ENCODE data around the gene PRKG1.
A peak's percentile ranks its signal among the peaks of the same experiment; 100 is the strongest.
"Not testable (repeated sequence)": the region's sequence is repeated elsewhere in the genome, so short reads cannot be mapped to it uniquely, and the experiment has no call there.

The PRKG1 gene

DNA sequence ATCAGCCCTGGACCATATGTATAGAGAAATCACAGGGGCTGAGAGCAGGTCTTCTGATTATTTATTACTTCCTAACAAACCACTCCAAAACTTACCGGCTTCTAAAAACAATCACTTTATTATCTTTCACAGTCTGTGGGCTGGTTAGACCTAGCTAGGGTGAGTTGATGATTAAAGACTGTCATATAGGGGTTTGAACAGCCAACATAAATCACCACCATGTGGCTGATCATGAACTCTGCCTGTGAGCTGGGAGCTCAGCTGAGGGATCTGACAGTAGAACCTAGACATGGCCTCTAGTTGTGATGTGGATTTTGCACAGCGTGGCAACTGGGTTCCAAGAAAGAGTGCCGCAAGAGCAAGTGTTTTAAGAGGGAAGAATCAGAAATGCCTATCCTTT, 319.8 kb downstream of the PRKG1 start:
- DNase-seq, result no peak

DNA sequence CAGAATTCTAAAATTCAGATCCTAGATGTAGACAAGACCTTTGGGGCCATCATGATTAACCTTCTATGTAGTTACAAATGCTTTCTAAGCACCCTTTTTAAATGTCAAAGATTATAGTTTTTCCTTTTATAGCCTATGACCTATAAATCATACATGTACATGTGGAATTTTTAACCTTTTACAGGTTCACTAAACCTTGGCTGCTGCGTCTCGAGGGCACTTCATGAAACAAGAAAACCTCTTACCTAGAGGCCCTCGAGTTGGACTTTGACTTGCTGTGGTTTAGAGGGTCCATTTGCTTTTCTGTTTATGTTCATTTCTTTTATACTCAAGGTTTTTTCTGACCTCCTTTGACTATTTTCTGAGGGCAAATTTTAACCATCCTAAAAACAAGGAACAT, 323.0 kb downstream of the PRKG1 start:
- no peak for DNase-seq

DNA sequence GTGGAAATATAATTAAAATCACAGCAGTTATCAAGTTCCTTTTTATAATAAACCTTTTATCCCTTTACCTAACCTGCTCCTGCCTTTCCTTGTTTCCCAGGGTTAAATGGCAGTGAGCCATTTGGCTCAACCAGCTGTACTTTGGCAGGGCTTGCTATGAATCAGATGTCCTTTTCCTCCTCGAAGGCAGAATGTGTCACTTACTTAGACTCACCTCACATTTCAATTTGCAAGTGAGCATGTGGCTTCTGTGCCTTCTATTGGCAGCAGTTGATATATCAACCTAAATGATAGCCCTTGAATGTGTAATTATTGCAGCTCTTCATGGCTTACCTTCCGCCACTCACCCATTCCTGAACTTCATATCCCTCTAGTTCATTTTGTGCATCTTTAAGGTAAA, 323.4 kb downstream of the PRKG1 start:
- DNase-seq, result peak; percentile 51 to 72

DNA sequence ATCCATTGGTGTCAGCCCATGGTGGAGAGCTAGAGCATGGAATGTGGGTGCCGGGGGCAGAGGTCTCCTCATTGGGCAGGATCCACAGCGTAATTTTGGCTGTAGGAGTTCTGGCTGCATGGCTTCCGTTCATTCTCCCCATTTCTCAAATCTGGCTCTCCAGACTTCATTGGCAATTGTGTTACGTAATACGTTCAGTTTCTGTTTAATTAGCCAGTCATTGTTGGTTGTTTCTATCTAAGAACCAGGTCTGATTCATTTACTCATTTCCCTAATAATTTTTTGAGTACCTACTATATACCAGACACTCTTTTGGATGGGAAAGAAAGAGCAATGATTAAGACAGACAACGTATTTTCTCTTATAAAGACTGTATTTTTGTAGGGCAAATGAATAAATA, 325.6 kb downstream of the PRKG1 start:
- no peak for DNase-seq

DNA sequence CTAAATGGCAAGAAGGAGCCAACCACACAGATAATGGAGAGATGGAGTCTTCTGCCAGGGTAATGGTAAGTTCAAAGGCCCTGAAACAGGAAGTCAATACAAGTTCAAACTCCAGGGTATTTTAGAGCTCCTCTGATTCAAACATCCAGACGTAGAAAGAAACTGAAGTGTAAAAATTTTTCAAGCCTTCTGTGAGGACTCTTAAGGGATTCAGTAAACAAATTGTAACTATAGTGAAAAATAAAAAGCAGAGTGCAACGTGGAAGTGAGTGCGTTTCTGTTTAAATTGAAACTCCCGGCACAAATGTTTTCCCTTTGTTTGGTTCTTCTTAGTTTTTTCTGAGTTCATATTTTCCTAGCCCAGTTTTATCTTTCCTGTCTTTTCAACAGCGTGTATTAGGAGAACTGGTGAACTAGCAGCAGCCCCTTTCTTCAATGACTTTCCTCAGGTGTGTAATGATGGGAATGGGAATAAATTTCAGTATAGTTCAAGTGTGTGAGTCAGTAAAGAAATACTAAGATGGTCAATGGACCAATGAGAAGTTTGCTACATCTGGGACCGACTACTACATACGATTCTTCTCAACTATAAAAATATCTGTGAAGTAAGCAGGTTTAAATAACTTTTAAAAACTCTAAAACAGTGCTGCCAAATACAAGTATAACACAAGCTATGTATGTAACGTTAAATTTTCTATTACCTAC, 326.3 kb downstream of the PRKG1 start:
- DNase-seq, result no peak

DNA sequence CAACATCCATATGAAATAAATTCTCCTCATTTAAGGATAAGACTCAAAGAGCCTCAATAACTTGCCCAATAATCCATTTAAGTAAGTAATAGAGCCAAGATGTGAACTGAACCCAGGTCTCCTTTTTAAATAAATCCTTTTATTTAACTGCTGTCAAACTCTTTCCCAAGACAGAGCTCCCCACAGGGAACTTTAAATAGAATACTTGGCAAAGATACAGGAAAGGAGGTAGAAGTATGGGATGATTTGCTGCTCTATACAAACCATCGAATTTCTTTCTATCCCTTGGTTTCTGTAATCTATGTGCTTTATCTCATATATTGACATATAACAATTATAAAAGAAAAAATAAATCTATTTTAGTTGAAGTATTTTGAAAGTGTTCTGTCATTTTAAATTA, 329.2 kb downstream of the PRKG1 start:
- no peak for DNase-seq

DNA sequence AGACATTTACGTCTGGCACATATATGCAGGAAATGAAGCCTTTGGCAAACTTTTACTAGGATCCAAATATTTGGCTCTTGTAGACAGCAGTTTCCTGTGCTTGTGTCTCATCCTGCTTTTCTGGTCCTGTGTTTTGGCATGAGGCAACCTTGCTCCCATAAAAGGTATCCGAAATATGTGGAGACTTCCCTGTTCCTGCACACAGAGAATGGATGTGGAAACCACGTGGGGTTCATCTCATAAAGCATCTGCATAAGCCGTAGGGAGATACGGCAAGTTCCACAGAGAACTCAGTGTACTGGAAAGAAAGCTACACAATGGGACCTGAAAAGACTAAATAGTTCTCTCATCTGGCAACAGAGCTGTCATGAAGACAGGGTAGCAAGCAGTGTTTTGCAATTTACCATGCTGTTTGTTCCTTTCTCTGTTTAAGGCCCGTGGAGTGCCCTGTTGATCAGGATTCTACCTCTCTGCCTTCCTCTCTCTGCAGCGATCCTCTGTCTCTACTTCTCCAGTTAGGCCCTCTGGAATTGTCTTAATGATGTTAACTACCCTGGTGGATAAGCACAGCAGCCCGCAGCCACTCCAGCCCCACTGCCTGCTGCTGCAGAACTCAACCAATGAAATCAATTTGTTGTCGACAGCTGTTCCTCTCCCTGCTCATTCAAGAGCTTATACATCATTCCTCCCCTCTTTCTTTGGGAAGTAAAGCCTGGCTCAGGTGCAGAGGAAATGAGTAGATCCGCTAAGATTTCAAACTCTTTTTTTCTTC, 331.5 kb downstream of the PRKG1 start:
- no peak for DNase-seq

DNA sequence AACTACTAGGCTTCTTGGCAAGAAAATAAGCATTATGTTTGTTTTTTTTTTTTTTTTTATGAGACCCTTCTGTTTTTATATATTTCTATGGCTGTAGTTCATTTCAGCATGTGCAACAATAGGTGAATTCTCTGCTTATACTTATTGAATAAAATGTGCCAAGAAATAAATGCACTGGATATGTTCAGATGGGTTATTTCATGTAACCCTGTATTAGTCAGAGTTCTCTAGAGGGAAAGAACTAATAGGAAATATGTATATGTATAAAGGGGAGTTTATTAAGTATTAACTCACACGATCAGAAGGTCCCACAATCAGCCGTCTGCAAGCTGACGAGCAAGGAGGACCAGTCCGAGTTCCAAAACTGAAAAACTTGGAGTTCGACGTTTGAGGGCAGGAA, 332.3 kb downstream of the PRKG1 start:
- DNase-seq, result no peak

DNA sequence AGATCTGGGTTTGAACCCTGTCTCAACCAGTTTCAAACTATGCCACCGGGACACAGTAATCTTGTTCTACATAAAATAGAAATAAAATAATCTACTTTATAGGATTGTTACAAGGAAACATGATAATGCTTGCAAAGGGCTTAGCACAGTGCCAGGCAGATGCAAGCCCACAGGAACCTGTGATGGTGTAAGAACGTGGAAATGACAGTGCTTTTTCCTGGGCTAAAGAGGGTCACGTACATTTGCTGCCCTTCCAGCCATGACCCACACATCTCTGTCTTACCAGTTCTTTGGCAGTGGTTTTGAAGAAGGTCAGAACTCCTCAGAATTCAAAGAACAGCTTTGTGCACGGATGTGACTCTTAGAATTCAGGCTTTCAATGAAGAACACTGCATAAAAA, 342.2 kb downstream of the PRKG1 start:
- DNase-seq, result no peak

DNA sequence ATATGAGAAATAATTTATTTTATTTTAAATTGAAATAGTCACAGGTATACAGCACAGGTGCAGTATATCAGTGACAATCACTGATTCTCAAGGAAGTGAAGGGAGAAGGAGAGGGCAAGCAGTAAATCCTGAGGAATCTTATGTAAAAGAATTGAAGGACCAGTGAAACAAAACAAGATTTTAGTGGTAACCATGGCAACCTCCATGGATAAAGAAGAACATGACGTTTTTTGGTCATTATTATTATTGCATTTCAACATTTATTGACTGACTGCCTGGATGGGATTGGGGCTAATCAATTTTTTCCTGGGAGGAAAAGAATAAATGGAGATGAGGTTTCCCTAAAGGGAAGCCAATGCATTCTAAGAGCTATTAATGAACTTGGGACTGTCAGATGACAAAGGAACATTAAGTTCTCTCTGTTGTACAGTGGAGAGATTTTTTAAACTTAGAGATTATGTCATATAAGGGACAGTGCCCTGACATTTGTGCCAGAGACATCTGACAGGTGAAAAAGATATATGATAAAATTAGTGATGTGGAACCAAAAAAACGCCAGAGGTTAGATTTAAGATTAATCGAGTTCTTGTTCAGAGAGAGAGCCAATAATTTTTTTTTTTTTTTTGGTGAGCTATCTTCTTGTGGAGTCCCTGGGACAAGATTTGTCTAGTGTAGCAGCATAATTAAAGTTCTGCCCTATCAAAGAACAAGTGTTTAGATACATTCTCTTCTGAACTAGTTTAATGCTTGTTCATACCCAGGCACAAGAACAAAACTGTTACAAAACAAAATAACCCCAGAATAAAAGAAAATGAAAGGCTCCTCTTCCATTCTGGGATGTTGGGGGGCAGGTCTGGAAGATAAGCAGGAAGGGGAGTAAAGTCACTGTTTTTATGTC, 345.2 kb downstream of the PRKG1 start:
- no peak for DNase-seq

DNA sequence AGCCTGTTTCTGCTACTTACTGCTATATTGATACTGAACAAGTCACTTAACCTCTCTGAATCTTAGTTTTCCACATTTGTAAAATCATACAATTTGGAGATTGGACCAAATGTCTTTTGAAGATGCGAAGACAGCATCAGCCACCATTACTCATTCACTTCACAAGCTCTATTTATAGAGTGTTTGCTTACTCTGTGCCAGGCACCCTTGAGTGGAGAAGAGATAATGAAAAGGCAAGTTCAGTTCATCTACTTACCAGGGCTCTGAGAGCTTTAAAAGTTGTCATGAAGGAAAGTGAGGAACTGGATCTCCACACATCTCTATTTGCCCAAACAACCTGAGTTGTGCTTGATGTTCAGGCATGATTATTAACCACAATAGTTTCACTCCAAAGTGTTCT, 347.6 kb downstream of the PRKG1 start:
- DNase-seq, result no peak

DNA sequence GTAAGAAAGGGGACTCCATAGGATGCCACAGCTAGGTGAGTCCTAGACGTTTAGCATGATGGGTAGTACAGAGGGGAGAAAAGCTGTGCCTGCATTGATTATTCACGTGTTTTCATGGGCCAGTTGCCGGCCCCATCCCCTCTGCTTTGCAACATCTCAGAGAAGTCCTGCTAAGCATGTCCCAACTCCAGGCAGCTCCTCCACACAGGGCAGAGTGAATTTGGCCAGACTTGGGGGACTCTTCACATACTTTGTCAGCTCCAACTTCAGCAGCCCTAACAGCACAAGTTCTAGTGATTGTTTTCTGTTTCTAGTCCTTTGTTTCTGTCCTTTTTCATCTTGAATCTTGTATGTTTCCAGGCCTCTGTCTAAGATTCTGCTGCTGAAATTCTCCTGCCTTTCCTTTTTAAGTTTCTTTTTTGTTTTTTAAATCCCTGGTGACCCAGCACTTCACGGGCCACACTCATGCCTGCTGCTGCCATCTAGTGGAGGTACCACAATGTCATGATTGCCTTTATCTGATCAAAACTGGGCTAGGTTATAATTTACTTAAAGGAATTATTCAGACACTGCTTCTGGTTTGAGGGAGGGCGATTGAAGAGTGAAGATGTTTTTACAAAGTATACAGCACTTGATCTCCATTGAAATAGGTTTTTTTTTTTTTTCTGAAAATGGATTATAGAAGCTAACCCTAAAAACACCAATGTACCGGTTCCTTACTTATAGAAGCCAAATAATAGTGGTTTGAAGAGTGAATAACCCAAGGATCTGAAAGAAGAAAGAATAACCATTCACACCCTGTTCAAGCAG, 348.2 kb downstream of the PRKG1 start:
- peak in 1 of 2 experiments; percentile 39 for DNase-seq

DNA sequence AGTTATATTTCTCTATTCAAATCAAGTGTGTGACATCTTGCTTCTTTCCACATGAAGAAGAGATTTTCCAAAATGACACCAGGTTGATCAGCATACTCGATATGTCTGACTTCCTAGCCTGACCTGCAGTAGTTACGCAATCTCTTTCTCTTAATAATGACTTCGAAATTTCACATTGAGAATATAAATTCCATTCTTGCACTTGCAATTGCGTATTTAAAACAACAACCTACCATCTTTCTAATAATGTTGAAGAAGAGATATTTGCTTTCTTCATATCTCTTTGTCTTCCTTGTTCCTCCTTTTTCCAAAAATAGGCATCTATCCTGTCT, 348.8 kb downstream of the PRKG1 start:
- no peak for DNase-seq

DNA sequence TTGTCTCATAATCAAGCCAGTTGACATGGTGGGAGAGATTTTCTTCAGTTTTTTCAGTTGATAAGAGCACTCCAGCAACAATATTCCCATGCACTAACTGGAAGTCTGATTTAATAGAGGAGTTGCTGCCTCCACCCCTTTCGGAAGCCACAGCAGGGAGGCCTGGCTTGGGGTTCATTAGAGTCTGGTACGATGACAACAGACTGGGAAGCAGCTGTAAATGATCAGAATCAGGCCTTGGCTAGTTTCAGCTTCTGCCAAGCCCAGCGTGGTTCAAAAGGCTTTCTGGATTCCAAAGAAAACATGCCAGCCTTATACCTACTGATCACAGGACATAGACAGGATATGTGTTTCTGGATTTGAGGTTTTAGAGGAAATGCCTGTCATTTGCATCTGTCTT, 351.1 kb downstream of the PRKG1 start:
- peak in 1 of 2 experiments; percentile 55 for DNase-seq

DNA sequence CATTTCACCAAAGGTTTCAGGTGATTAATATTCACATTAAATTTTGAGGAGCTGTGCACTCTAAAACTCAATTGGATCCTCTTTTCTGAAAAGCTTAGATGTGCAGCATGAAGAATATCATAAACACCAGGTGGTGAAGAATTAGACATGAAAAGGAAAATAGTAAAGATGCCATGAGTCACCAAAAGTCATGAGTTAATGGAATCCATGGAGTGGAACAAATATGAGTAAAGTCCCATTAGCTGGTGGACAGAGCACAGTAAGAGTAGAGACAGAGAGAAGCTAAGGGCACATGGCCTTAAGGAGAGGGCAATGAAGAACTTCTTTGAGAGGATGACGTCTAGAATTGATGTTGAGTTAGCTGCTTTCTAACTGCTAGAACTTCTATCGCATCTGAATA, 353.5 kb downstream of the PRKG1 start:
- no peak for DNase-seq

DNA sequence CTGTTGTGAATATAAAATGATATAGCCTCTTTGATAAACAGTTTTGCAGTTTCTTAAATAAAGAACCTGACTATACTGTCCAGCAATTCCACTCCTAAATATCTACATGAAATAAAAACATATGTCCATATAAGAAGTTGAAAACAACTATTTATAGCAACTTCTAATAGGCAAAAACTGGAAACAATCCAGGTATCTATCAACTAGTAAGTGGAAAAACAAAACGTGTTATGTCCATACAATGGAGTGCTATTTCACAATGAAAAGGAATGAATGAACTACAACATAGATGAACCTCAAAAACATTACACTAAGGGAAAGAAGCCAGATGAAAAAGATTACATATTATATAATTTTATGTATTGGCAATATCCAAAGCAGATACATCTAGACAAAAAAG, 356.2 kb downstream of the PRKG1 start:
- no peak for DNase-seq

DNA sequence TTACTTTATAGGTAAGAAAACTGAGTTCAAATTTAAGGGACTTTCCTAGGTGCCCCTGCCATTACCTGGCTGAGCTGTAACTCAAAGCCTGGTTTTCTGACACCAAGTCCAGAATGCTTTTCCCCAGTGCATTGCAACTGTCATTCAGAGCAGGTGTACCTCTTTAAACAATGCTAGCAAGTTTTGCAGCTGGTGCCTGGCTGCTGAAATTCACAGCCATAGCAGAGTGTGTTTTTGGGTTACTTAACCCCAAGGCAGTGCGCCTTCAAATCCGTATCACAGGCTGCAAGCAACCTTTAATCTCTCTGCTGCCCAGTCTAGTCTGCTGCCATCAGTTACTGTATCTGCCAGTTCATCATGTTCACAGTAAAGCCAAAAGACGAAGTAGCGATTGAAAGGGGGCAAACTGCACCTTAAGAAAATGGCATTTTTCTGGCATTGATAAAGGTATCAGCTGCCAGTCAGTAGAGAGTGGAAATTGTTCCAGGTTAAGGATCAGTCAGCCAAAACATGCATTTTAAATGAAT, 359.7 kb downstream of the PRKG1 start:
- DNase-seq, result no peak

DNA sequence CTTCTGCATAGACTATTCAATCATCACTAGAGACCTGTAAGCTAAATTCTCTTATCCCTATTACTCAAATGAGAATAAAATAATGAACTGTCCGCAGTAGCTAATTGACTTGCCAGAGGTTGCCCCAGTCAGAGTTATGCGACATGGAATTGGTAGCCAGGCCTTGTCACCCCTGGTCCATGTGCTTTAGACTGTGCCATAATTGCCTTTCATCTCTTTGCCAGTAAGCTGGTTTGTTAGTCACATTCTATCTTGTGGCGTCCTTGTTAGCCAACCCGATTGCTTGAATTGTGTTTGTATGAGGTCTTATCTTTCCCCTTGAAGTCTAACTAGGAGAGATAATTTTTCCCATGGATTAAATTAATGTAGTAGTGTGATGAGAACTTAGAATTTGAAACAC, 362.5 kb downstream of the PRKG1 start:
- no peak for DNase-seq

DNA sequence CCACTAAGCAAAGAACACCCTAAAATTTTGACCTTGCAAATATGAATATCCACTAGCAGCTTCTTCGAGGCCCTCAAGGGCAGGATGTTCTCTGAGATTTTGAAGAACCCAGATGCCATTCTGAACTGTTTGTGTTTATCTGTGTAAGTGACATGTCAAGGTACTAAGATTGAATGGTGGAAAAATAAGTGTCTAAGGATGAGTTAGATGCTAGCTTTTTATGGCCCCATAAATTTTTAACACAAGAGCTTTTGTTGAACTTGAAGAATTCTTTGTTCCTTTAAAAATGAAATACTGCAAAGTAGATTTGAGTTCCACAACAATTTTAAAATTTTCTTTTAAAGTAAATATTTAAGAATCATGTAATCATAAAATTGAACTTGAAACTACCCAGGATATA, 365.4 kb downstream of the PRKG1 start:
- no peak for DNase-seq

DNA sequence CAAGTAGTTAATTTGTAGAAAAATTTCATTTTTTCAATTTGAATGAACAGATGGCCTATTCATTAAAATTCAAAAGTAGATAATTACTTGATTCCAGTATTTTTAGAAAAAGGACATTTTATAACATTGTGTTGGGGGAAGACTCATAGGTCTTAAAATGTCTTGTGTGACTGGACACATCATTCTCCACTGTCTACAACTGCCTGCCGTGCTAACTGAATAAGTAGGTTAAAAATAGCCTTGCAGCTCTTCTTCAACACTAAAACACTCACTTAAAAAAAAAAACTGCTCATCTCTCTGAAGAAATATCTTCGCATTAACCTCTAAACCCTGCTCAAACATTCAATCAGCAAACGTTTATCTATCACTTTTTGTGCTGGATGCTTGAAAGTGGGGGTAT, 371.3 kb downstream of the PRKG1 start:
- no peak for DNase-seq

DNA sequence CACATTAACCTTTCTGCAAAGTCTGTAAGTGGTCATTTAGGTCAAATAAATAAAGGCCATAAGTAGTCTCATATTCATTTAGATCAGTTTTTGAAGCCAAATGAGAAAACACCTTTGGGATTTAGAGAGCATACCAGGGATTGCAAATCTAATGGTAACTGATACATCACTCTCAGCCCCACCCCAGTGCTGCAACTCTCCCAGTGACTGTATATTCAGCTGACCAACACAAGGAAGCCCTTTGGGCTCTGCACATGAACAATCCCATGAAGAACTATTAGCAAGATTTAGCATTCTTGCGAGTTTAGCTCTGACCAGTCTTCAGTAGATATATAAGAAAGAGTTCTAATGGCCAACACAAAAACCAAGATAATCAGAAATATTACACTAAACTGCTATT, 372.8 kb downstream of the PRKG1 start:
- DNase-seq, result no peak

DNA sequence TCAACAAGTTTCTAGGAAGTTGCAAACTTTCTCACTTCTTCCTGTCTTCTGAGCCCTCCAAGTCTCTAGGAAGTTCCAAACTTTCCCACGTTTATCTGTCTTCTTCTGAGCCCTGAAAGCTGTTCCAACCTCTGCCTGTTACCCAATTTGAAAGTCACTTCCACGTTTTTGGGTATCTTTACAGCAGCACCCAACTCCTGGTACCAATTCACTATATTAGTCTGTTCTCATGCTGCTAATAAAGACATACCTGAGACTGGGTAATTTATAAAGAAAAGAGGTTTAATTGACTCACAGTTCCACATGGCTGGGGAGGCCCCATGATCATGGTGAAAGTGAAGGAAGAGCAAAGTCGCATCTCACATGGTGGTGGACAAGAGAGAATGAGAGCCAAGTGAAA, 381.5 kb downstream of the PRKG1 start:
- DNase-seq, result not testable (repeated sequence)

DNA sequence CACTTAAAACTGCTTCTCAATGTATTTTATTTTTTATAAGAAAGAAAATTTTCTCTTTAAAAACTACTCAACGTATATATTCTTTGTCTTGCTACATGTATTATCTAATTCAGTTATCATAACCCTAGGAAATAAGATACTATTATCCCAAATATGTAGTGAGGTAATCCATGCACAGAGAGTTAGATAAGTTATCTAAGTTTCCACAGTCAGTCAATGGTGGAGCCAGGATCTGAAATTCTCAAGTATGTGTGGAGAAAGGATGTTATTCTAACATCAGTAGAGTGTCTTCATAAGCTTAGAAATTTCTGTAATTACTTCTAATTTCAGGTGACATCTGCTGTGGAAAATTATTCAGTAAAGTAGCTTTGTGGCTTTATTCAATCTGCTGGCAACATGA, 385.2 kb downstream of the PRKG1 start:
- DNase-seq, result no peak

Data from NCI-H446 (cell line).